ENCODE data around the gene PSMA7. TPM values are rescaled to one million over a fixed set of nuclear protein-coding genes. Genes with fewer than 3 reads are reported as not detected.

The PSMA7 gene
- total and polyA plus RNA-seq, 2 of the 8 experiments (the other 6 are each of a cell fraction or from before 2014, with no cell fraction given), result 361 to 648 TPM

- no peak overlapping the region for H3K14ac ChIP-seq (ENCODE audit: insufficient read length)
- H3K79me1 ChIP-seq (ENCODE audit: low read depth, low read length), result no peaks in the 10 kb centered on the region
- H3K4me1 ChIP-seq (replicated peaks in 1 of 4; ENCODE audit: control insufficient read depth in 3 of 4, insufficient read depth in 4 of 4, low read length in 3 of 4), result no peaks in the 10 kb centered on the region
- H2BK5ac ChIP-seq (ENCODE audit: low read depth, low read length), result no peak overlapping the region; the same call in 1 of the 2 replicates
- H3K23ac ChIP-seq (ENCODE audit: insufficient read length), result no peak overlapping the region
- H2AFZ ChIP-seq (ENCODE audit: low read length), result no peak overlapping the region
- H2AK5ac ChIP-seq (ENCODE audit: low read depth, low read length), result no peak overlapping the region
- peaks cover 11 to 55% (median 32%) of the 10 kb centered on the region in 4 experiments for H3K36me3 ChIP-seq (ENCODE audit: control insufficient read depth in 2 of 4, insufficient read depth in 4 of 4, low read length in 3 of 4)
- DNase-seq (ENCODE audit: low read depth in 1 of 2, low spot score in 2 of 2), result no peak
- H3K9ac ChIP-seq (replicated peaks in 1 of 4; ENCODE audit: extremely low read depth in 1 of 4, low read depth in 3 of 4, low read length in 3 of 4), result no peak overlapping the region
- no peak overlapping the region for H3K4me3 ChIP-seq (ENCODE audit: extremely low read depth in 1 of 4, insufficient read depth in 2 of 4, low read depth in 3 of 4, low read length in 4 of 4)
- no peaks in the 10 kb centered on the region for H3K23me2 ChIP-seq (ENCODE audit: low read depth, low read length)
- no peak overlapping the region for H2BK20ac ChIP-seq (ENCODE audit: low read length)
- H3K18ac ChIP-seq (ENCODE audit: extremely low read depth, low read length), result no peak overlapping the region
- H3K9me3 ChIP-seq (ENCODE audit: insufficient read depth in 2 of 2, low read depth in 1 of 2, low read length in 1 of 2), result no peaks in the 10 kb centered on the region
- H3K27ac ChIP-seq (ENCODE audit: low read depth, low read length), result no peak overlapping the region
- ChIA-PET POLR2A (ENCODE audit: partially characterized antibody) (interaction anchor here (0.9 to 1.6 kb wide), 2 partner anchors 9 to 15 kb away, joined by 5 to 7 read pairs; no protein-coding TSS in a partner anchor), CTCF (ENCODE audit: partially characterized antibody) (interaction anchor here (0.9 to 2.1 kb wide), 4 partner anchors 8 to 29 kb away, joined by 3 to 6 read pairs (median 4); no protein-coding TSS in a partner anchor)
- H4K8ac ChIP-seq (ENCODE audit: extremely low read depth, insufficient read depth, low read length), result peak overlapping the region; percentile 62; the same call in 1 of the 2 replicates
- H3K56ac ChIP-seq (replicated peaks; ENCODE audit: insufficient read length, low read depth, low read length), result no peak overlapping the region
- no peak overlapping the region for H4K91ac ChIP-seq (replicated peaks; ENCODE audit: insufficient read length, low read length)
- H2BK120ac ChIP-seq (replicated peaks; ENCODE audit: low read depth, low read length), result no peak overlapping the region
- no peak overlapping the region for H3K4ac ChIP-seq (replicated peaks; ENCODE audit: insufficient read length, low read depth, low read length)
- 95% methylated on average over 41 of the region's 41 CpGs; no CpG with 5 or more reads in 1 of the 2 experiments for WGBS, 2 experiments (ENCODE audit: extremely low coverage in 1 of 2, insufficient coverage in 1 of 2, insufficient read length in 1 of 2, insufficient replicate concordance in 2 of 2, low coverage in 1 of 2, low lambda C conversion rate in 2 of 2, missing lambda C conversion rate in 1 of 2)
- no peak overlapping the region for H2BK15ac ChIP-seq (ENCODE audit: low read length)
- H2BK12ac ChIP-seq (ENCODE audit: low read depth, low read length), result no peak overlapping the region
- no peaks in the 10 kb centered on the region for H3K79me2 ChIP-seq (ENCODE audit: control insufficient read depth in 1 of 2, insufficient read depth in 2 of 2, low read length in 2 of 2)
- FAIRE-seq, result no peak
- peaks cover 4 to 27% of the 10 kb centered on the region in 2 experiments for H4K20me1 ChIP-seq (replicated peaks in 1 of 2; ENCODE audit: control insufficient read depth in 1 of 2, insufficient read depth in 2 of 2, low read length in 2 of 2)
- no peaks in the 10 kb centered on the region for H3K27me3 ChIP-seq (replicated peaks in 1 of 4; ENCODE audit: control insufficient read depth in 3 of 4, extremely low read depth in 1 of 4, insufficient read depth in 3 of 4, low read length in 3 of 4)
- H3K4me2 ChIP-seq (ENCODE audit: insufficient read depth in 1 of 2, low read depth in 2 of 2, low read length in 2 of 2), result no peak overlapping the region
- no peak overlapping the region for H4K5ac ChIP-seq (ENCODE audit: insufficient read length, low read depth, low read length)
- no peak for TF ChIP-seq RBBP5 (IDR thresholded peaks at IDR 0.05; ENCODE audit: borderline replicate concordance, low read depth, low read length)
- no peak for TF ChIP-seq CTCF (IDR thresholded peaks at IDR 0.05; ENCODE audit: control extremely low read depth in 1 of 3, insufficient read depth in 1 of 3, low read depth in 1 of 3, low read length in 3 of 3)
- TF ChIP-seq SUZ12 (IDR thresholded peaks at IDR 0.05; ENCODE audit: low read length), result no peak
- no peak for TF ChIP-seq HDAC6 (IDR thresholded peaks at IDR 0.05; ENCODE audit: low read depth, low read length)
- no peak for TF ChIP-seq MAFK (IDR thresholded peaks at IDR 0.05; ENCODE audit: low read depth, low read length)
- TF ChIP-seq SAP30 (IDR thresholded peaks at IDR 0.05; ENCODE audit: insufficient read depth, insufficient replicate concordance, low read length), result no peak
- no peak for TF ChIP-seq GABPA (IDR thresholded peaks at IDR 0.05; ENCODE audit: borderline replicate concordance, insufficient read depth, low read length)
- TF ChIP-seq HDAC2 (IDR thresholded peaks at IDR 0.05; ENCODE audit: borderline replicate concordance in 1 of 2, low read depth in 2 of 2, low read length in 2 of 2), result no peak
These were observed 21.9 kb upstream of the PSMA7 start for GRCh38 chr20:62164879-62165761.
